Ovary (tissue), 3 donors: ENCODE results near the gene ZC3HAV1.

Source experiments
- EP300 ChIP-seq: sonication (generic); formaldehyde crosslinking; IDR thresholded peaks from one replicate; pipeline ENCODE4 v1.6.1; 2017; ENCODE audit warnings: antibody characterized with exemption
- POLR2A ChIP-seq: fragments of 450-650 bp; IDR thresholded peaks from one replicate; pipeline ENCODE4 v1.6.1; 2017; ENCODE audit warnings: antibody characterized with exemption, mild to moderate bottlenecking, moderate library complexity
- TF ChIP-seq, protein P1 (sequence below), 3 donors: fragments of 450-650 bp in 2 of 3; fragments of 200-600 bp in 1 of 3; IDR thresholded peaks; one replicate each; pipeline versions ENCODE4 v1.5.1 to v1.8.0; 2016 to 2022; ENCODE audit warnings: antibody characterized with exemption in 3 of 3, mild to moderate bottlenecking in 1 of 3
- donor health status: DM: no; HTN: no; CAD: no.

DNA sequence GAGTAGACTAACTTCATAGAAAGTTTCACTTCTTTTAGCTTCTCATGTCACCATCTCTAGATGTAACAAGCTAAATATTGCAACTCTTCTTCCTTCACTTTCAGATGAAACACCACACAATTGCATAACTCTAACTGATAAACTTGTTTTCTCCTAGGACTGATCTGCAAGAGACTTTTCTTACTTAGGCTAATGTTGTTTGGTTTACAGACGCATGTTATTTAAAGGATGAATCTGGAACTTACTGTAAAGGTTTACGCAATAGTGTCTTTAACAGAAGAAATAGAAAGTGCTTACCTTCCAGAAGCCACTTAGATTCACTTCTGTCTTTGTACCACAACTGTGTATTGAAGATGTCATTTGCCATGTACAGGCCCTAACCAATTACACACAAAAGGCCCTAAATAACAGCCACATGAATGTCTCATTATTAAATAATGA, 22.1 kb upstream of the ZC3HAV1 start:
- no peak for TF ChIP-seq EP300
- TF ChIP-seq, protein P1, sequence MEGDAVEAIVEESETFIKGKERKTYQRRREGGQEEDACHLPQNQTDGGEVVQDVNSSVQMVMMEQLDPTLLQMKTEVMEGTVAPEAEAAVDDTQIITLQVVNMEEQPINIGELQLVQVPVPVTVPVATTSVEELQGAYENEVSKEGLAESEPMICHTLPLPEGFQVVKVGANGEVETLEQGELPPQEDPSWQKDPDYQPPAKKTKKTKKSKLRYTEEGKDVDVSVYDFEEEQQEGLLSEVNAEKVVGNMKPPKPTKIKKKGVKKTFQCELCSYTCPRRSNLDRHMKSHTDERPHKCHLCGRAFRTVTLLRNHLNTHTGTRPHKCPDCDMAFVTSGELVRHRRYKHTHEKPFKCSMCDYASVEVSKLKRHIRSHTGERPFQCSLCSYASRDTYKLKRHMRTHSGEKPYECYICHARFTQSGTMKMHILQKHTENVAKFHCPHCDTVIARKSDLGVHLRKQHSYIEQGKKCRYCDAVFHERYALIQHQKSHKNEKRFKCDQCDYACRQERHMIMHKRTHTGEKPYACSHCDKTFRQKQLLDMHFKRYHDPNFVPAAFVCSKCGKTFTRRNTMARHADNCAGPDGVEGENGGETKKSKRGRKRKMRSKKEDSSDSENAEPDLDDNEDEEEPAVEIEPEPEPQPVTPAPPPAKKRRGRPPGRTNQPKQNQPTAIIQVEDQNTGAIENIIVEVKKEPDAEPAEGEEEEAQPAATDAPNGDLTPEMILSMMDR (IDR thresholded peaks at IDR 0.05), result no peak
- TF ChIP-seq POLR2A, result no peak
